Keratinocyte (primary cell): Measurements from ENCODE around the gene TLE1. TPM values are rescaled to one million over a fixed set of nuclear protein-coding genes. Genes with fewer than 3 reads are reported as not detected.

ENCODE experiments used
- DNase-seq: peaks from one replicate; pipeline ENCODE4 v3.0.0-alpha.2; 2011; ENCODE audit warnings: low read depth, missing footprints, low spot score
- FAIRE-seq: peaks from 2 replicates; lab custom pipeline; 2011; peaks lifted over from hg19 to GRCh38; lab: Jason Lieb, UNC
- H2AFZ ChIP-seq: 2 replicates; pipeline ENCODE4 v1.6.0; 2012; ENCODE audit warnings: low read length, control low read depth, inconsistent platforms; ENCODE audit not compliant: control insufficient read depth
- H3K27ac ChIP-seq: 2 replicates; pipeline ENCODE4 v1.5.1; 2011; ENCODE audit warnings: low read length; ENCODE audit not compliant: control insufficient read depth, insufficient read depth
- H3K27me3 ChIP-seq: 3 replicates; pipeline ENCODE4 v1.6.0; 2011; ENCODE audit warnings: low read length; ENCODE audit not compliant: control insufficient read depth, insufficient read depth; ENCODE audit errors: extremely low read depth
- H3K36me3 ChIP-seq, 2 experiments: 2 replicates in 1 of 2; 3 replicates in 1 of 2; pipeline ENCODE4 v1.5.1; 2011; ENCODE audit warnings: low read length in 2 of 2, mild to moderate bottlenecking in 1 of 2; ENCODE audit not compliant: control insufficient read depth in 2 of 2, insufficient read depth in 2 of 2; ENCODE audit errors: extremely low read depth in 1 of 2
- H3K4me1 ChIP-seq: 3 replicates; pipeline ENCODE4 v1.5.1; 2011; ENCODE audit warnings: low read length; ENCODE audit not compliant: control insufficient read depth, insufficient read depth; ENCODE audit errors: extremely low read depth
- H3K4me2 ChIP-seq: 3 replicates; pipeline ENCODE4 v1.6.0; 2011; ENCODE audit warnings: low read depth, low read length; ENCODE audit not compliant: control insufficient read depth, insufficient read depth; ENCODE audit errors: extremely low read depth
- H3K4me3 ChIP-seq, 3 experiments: fragments of 200-600 bp in 1 of 3; sonication (generic) in 1 of 3; 2 replicates in 2 of 3; 3 replicates in 1 of 3; pipeline ENCODE4 v1.5.1; 2011 to 2016; ENCODE audit warnings: low read length in 3 of 3, mild to moderate bottlenecking in 3 of 3, control low read depth in 2 of 3, inconsistent platforms in 1 of 3, low read depth in 1 of 3, mixed read lengths in 1 of 3, mixed run types in 1 of 3, moderate library complexity in 1 of 3; ENCODE audit not compliant: control insufficient read depth in 2 of 3, insufficient read depth in 2 of 3; ENCODE audit errors: extremely low read depth in 1 of 3
- H3K79me2 ChIP-seq: 2 replicates; pipeline ENCODE4 v1.6.0; 2012; ENCODE audit warnings: low read length; ENCODE audit not compliant: control insufficient read depth, insufficient read depth
- H3K9ac ChIP-seq: 3 replicates; pipeline ENCODE4 v1.6.0; 2011; ENCODE audit warnings: low read length; ENCODE audit not compliant: control insufficient read depth, insufficient read depth; ENCODE audit errors: extremely low read depth
- H3K9me1 ChIP-seq: 3 replicates; pipeline ENCODE4 v1.6.0; 2011; ENCODE audit warnings: low read length; ENCODE audit not compliant: control insufficient read depth, insufficient read depth; ENCODE audit errors: extremely low read depth
- H3K9me3 ChIP-seq: 2 replicates; pipeline ENCODE4 v1.5.1; 2012; ENCODE audit warnings: low read depth, low read length; ENCODE audit not compliant: control insufficient read depth
- H4K20me1 ChIP-seq: 3 replicates; pipeline ENCODE4 v1.6.0; 2011; ENCODE audit warnings: low read length; ENCODE audit not compliant: control insufficient read depth, insufficient read depth; ENCODE audit errors: extremely low read depth
- CTCF ChIP-seq, 3 experiments: IDR thresholded peaks in 1 of 3; conservative IDR thresholded peaks in 1 of 3; optimal IDR thresholded peaks in 1 of 3; 2 replicates in 2 of 3; 3 replicates in 1 of 3; pipeline versions ENCODE3 to v1.5.1; 2011; ENCODE audit warnings: low read length in 3 of 3, mild to moderate bottlenecking in 3 of 3, moderate library complexity in 2 of 3, control low read depth in 1 of 3, inconsistent platforms in 1 of 3; ENCODE audit not compliant: insufficient read depth in 2 of 3; ENCODE audit errors: extremely low read depth in 1 of 3
- EZH2 ChIP-seq: IDR thresholded peaks from one replicate; pipeline ENCODE4 v1.6.1; 2012; ENCODE audit warnings: inconsistent platforms, mild to moderate bottlenecking, low read length, moderate library complexity
- dilution Hi-C: fragments of 300-500 bp; cut with MboI; formaldehyde crosslinking; loops from one replicate; pipeline ENCODE4 v1.7.0; 2020; ENCODE audit warnings: low sequenced_read_pairs; ENCODE audit not compliant: extremely low pct_ligation_motif_present
- polyA plus RNA-seq, 5 experiments: library from polyadenylated mRNA; depleted of rRNA in 3 of 5; stranded (reverse) in 3 of 5; stranded (forward) in 1 of 5; unstranded in 1 of 5; fragments of >200 nt; gene quantifications; 1 replicate in 1 of 5; 2 replicates in 3 of 5; 3 replicates in 1 of 5; pipeline versions ENCODE4 v1.2.1 to v1.2.3, GENCODE V29; 2011 to 2012; ENCODE audit warnings: missing spikeins in 2 of 5, low read depth in 1 of 5, low replicate concordance in 1 of 5

TLE1 gene
- polyA plus RNA-seq, 1 donor (not counting 4 experiments of a cell fraction or from before 2014, with no cell fraction given), result 29.6 TPM

GRCh38 chr9:81680506-81680905, 8.8 kb downstream of the TLE1 start:
- H4K20me1 ChIP-seq, result no peaks in the 10 kb centered on the region

DNA sequence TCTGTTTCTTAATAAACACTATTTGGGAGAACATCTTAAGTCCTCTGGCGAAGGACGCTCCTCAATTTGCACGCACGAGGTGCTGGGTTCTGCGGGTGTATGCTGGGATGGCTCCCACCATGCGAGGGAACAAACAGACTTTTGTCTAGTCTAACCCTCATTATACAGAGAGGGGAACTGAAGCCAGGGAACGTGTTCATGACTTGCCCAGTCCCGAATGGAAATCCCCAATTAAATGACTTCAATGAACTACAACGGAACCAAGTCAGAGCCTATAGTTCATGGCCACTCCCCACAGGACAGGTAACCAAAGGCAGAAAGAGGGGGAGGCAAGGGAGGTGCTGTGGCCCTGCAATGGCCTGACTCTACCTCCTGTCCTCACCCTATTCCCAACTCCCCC, 9.3 kb downstream of the TLE1 start:
- Histone ChIP-seq H3K9me1 (no peaks in the 10 kb centered on the region), H3K36me3 (peaks cover 6 to 9% of the 10 kb centered on the region in 2 experiments), H3K27me3 (no peaks in the 10 kb centered on the region), H3K4me1 (peaks cover 14% of the 10 kb centered on the region), H2AFZ (no peak overlapping the region), H4K20me1 (no peaks in the 10 kb centered on the region), H3K27ac (peak overlapping the region; percentile 11), H3K9ac (peak overlapping the region; percentile 16), H3K4me2 (peak overlapping the region; percentile 65), H3K79me2 (peaks cover 90% of the 10 kb centered on the region), H3K4me3 (no peak overlapping the region), H3K9me3 (no peaks in the 10 kb centered on the region)
- dilution Hi-C loops, result no loop called here
- DNase-seq (no peak), FAIRE-seq (peak; percentile 60)
- TF ChIP-seq CTCF (optimal IDR thresholded peaks at IDR 0.05 in 1 of 3, IDR thresholded peaks at IDR 0.05 in 1 of 3, conservative IDR thresholded peaks at IDR 0.05 in 1 of 3; ENCODE audit: extremely low read depth in 1 of 3, insufficient read depth in 2 of 3, low read length in 3 of 3), result no peak
- TF ChIP-seq EZH2, result no peak

More at GRCh38 chr9:81680506-81680905, 8.8 kb downstream of the TLE1 start:
- peaks cover 17% of the 10 kb centered on the region for H3K4me1 ChIP-seq
- dilution Hi-C loops, result no loop called here
- peaks cover 92% of the 10 kb centered on the region for H3K79me2 ChIP-seq
- H3K27me3 ChIP-seq, result no peaks in the 10 kb centered on the region
- H2AFZ ChIP-seq, result no peak overlapping the region
- no peak for DNase-seq
- peaks cover 6 to 9% of the 10 kb centered on the region in 2 experiments for H3K36me3 ChIP-seq
- H3K9me1 ChIP-seq, result no peaks in the 10 kb centered on the region
- no peak overlapping the region for H3K9ac ChIP-seq
- peak overlapping the region; percentile 65 for H3K4me2 ChIP-seq
- no peak for FAIRE-seq
- TF ChIP-seq CTCF (optimal IDR thresholded peaks at IDR 0.05 in 1 of 3, IDR thresholded peaks at IDR 0.05 in 1 of 3, conservative IDR thresholded peaks at IDR 0.05 in 1 of 3; ENCODE audit: extremely low read depth in 1 of 3, insufficient read depth in 2 of 3, low read length in 3 of 3), result no peak
- no peak for TF ChIP-seq EZH2
- peak overlapping the region in 1 of 3 experiments; percentile 7 for H3K4me3 ChIP-seq
- H3K9me3 ChIP-seq, result no peaks in the 10 kb centered on the region
- peak overlapping the region; percentile 11 for H3K27ac ChIP-seq
